Osteoblast (primary cell): Measurements from ENCODE around the gene LYSMD3. TPM values are rescaled to one million over a fixed set of nuclear protein-coding genes. Genes with fewer than 3 reads are reported as not detected.

Experiments used
- DNase-seq: peaks from one replicate; pipeline ENCODE4 v3.0.0; 2011; ENCODE audit warnings: low spot score, mixed read lengths; ENCODE audit not compliant: insufficient read length; ENCODE audit errors: missing footprints
- H2AFZ ChIP-seq: 2 replicates; pipeline ENCODE4 v1.6.0; 2011; ENCODE audit warnings: mild to moderate bottlenecking, low read length
- H3K27ac ChIP-seq: 2 replicates; pipeline ENCODE4 v1.5.1; 2011; ENCODE audit warnings: mild to moderate bottlenecking, low read depth, low read length, moderate library complexity
- H3K27me3 ChIP-seq: 2 replicates; pipeline ENCODE4 v1.6.0; 2012; ENCODE audit warnings: mild to moderate bottlenecking, control low read depth, inconsistent platforms, low read length, moderate library complexity; ENCODE audit not compliant: insufficient read depth
- H3K36me3 ChIP-seq: 2 replicates; pipeline ENCODE4 v1.5.1; 2011; ENCODE audit warnings: mild to moderate bottlenecking, low read length, control low read depth, moderate library complexity; ENCODE audit not compliant: insufficient read depth
- H3K4me1 ChIP-seq: 2 replicates; pipeline ENCODE4 v1.5.1; 2011; ENCODE audit warnings: mild to moderate bottlenecking, low read length, control low read depth, moderate library complexity; ENCODE audit not compliant: insufficient read depth
- H3K4me2 ChIP-seq: 2 replicates; pipeline ENCODE4 v1.6.0; 2011; ENCODE audit warnings: mild to moderate bottlenecking, low read length; ENCODE audit not compliant: insufficient read depth
- H3K4me3 ChIP-seq: fragments of 200-600 bp; sonication (generic); 3 replicates; pipeline ENCODE4 v1.5.1; 2012; ENCODE audit warnings: mild to moderate bottlenecking, low read length, inconsistent platforms; ENCODE audit not compliant: insufficient read depth
- H3K79me2 ChIP-seq: 2 replicates; pipeline ENCODE4 v1.6.0; 2012; ENCODE audit warnings: mild to moderate bottlenecking, low read length, control low read depth, inconsistent platforms; ENCODE audit not compliant: insufficient read depth
- H3K9me3 ChIP-seq: 2 replicates; pipeline ENCODE4 v1.5.1; 2011; ENCODE audit warnings: low read depth, low read length, control low read depth
- H4K20me1 ChIP-seq: 2 replicates; pipeline ENCODE4 v1.6.0; 2012; ENCODE audit warnings: mild to moderate bottlenecking, low read length, control low read depth; ENCODE audit not compliant: insufficient read depth
- total RNA-seq: library from RNA; depleted of rRNA; stranded (reverse); fragments of >200 nt; gene quantifications from 2 replicates; pipeline ENCODE4 v1.2.3, GENCODE V29; 2012
- TF ChIP-seq, protein P1 (sequence below): IDR thresholded peaks from 2 replicates; pipeline ENCODE4 v1.5.1; 2011; ENCODE audit warnings: mild to moderate bottlenecking, low read depth, low read length, moderate library complexity; ENCODE audit errors: extremely low read depth

The LYSMD3 gene
- total RNA-seq, 1 donor = 17.7 TPM

GRCh38 chr5:90494043-90494442 lies 35.3 kb downstream of the LYSMD3 start:
- H3K4me1 ChIP-seq = peaks cover 4% of the 10 kb centered on the region
- H3K36me3 ChIP-seq = no peaks in the 10 kb centered on the region
- H3K4me3 ChIP-seq = no peak overlapping the region
- H3K9me3 ChIP-seq = no peaks in the 10 kb centered on the region
- no peaks in the 10 kb centered on the region for H3K27me3 ChIP-seq
- no peak overlapping the region for H3K27ac ChIP-seq
- H2AFZ ChIP-seq = no peak overlapping the region
- no peak overlapping the region for H3K4me2 ChIP-seq
- no peaks in the 10 kb centered on the region for H4K20me1 ChIP-seq
- no peak for DNase-seq
- H3K79me2 ChIP-seq = no peaks in the 10 kb centered on the region
- TF ChIP-seq, protein P1, sequence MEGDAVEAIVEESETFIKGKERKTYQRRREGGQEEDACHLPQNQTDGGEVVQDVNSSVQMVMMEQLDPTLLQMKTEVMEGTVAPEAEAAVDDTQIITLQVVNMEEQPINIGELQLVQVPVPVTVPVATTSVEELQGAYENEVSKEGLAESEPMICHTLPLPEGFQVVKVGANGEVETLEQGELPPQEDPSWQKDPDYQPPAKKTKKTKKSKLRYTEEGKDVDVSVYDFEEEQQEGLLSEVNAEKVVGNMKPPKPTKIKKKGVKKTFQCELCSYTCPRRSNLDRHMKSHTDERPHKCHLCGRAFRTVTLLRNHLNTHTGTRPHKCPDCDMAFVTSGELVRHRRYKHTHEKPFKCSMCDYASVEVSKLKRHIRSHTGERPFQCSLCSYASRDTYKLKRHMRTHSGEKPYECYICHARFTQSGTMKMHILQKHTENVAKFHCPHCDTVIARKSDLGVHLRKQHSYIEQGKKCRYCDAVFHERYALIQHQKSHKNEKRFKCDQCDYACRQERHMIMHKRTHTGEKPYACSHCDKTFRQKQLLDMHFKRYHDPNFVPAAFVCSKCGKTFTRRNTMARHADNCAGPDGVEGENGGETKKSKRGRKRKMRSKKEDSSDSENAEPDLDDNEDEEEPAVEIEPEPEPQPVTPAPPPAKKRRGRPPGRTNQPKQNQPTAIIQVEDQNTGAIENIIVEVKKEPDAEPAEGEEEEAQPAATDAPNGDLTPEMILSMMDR = no peak

- Histone ChIP-seq H3K27ac (peak overlapping the region; percentile 61), H3K4me1 (peaks cover 11% of the 10 kb centered on the region), H3K4me3 (no peak overlapping the region), H3K4me2 (peak overlapping the region; percentile 70), H2AFZ (no peak overlapping the region), H3K79me2 (no peaks in the 10 kb centered on the region), H3K36me3 (no peaks in the 10 kb centered on the region), H3K27me3 (no peaks in the 10 kb centered on the region), H4K20me1 (no peaks in the 10 kb centered on the region), H3K9me3 (no peaks in the 10 kb centered on the region)
- DNase-seq = peak; percentile 71
- TF ChIP-seq, protein P1 = no peak
Observed at GRCh38 chr5:90488791-90489190, 40.6 kb downstream of the LYSMD3 start.

DNA sequence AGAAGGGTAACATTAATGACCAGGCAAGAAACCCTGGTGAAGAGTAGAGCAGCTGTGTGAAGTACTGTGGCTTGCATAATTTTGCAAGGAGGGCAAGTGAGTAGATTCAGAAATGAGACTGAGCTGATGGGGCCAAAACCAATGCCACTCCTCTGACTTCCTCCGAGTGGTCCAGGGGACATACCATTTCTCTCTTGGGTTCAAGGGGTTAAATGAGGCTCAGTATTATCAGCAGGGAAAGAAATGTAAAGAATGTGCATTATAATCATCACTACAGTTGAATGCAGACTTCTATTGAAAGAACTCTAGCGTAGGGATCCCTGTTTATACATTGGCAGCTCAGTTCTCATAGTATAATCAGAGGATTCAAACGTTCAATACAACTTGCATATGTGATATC lies 44.8 kb downstream of the LYSMD3 start:
- Histone ChIP-seq H3K4me2 (no peak overlapping the region), H2AFZ (no peak overlapping the region)

DNA sequence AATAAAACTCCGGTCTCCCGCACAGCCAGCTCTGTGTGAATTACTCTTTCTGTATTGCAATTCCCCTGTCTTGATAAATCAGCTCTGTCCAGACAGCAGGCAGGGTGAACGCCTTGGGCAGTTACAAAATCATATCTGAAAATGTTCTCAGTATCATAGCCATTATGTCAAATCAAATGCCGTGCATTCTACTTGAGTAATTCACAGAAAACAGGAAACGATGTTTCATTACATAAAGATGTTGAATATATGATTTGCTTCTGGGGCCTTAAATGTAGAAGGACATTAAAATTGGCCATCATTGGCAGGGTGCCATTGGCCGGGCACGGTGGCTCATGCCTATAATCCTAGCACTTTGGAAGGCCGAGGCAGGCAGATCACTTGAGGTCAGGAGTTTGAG lies 46.2 kb downstream of the LYSMD3 start:
- peak; percentile 21 for DNase-seq
- Histone ChIP-seq H3K4me2 (no peak overlapping the region), H3K4me3 (no peak overlapping the region), H4K20me1 (no peaks in the 10 kb centered on the region), H2AFZ (no peak overlapping the region), H3K27ac (no peak overlapping the region), H3K36me3 (no peaks in the 10 kb centered on the region), H3K27me3 (no peaks in the 10 kb centered on the region), H3K4me1 (peaks cover 11% of the 10 kb centered on the region), H3K9me3 (no peaks in the 10 kb centered on the region), H3K79me2 (no peaks in the 10 kb centered on the region)
- TF ChIP-seq, protein P1 = no peak

More for the DNA sequence above, 44.8 kb downstream of the LYSMD3 start:
- H3K4me3 ChIP-seq = no peak overlapping the region
- DNase-seq = no peak
- H3K9me3 ChIP-seq = no peaks in the 10 kb centered on the region
- H3K27ac ChIP-seq = no peak overlapping the region
- H3K4me1 ChIP-seq = peaks cover 20% of the 10 kb centered on the region
- no peaks in the 10 kb centered on the region for H3K79me2 ChIP-seq
- no peaks in the 10 kb centered on the region for H3K36me3 ChIP-seq
- TF ChIP-seq, protein P1 = no peak
- H4K20me1 ChIP-seq = no peaks in the 10 kb centered on the region
- no peaks in the 10 kb centered on the region for H3K27me3 ChIP-seq
